Adrenal gland (tissue), 12 donors: ENCODE data around the gene SLC22A3. TPM values are rescaled to one million over a fixed set of nuclear protein-coding genes. Genes with fewer than 3 reads are reported as not detected.

Source experiments
- DNase-seq, 7 donors: peaks; one replicate each; pipeline ENCODE4 v3.0.0-alpha.2; 2019 to 2020
- H3K27ac ChIP-seq, 5 donors: fragments of 200-600 bp; sonication (generic) in 4 of 5; 1 replicate in 3 of 5; 2 replicates in 2 of 5; pipeline versions ENCODE4 v1.5.1 to v1.8.0; 2016 to 2020; ENCODE audit warnings: mild to moderate bottlenecking in 1 of 5
- H3K27me3 ChIP-seq: fragments of 200-600 bp; 2 replicates; pipeline ENCODE4 v1.8.0; 2021
- H3K36me3 ChIP-seq, 2 donors: fragments of 200-600 bp; replicated peaks in 1 of 2; 1 replicate in 1 of 2; 2 replicates in 1 of 2; pipeline versions ENCODE4 v1.5.1 to v1.8.0; 2018 to 2022
- H3K4me1 ChIP-seq, 2 donors: fragments of 200-600 bp; replicated peaks in 1 of 2; 1 replicate in 1 of 2; 2 replicates in 1 of 2; pipeline versions ENCODE4 v1.5.1 to v1.8.0; 2018 to 2021
- H3K4me3 ChIP-seq, 4 donors: fragments of 200-600 bp; sonication (generic) in 3 of 4; one replicate each; pipeline ENCODE4 v1.5.1; 2016 to 2018
- H3K9me3 ChIP-seq, 3 donors: fragments of 200-600 bp; sonication (generic) in 1 of 3; replicated peaks in 1 of 3; 1 replicate in 2 of 3; 2 replicates in 1 of 3; pipeline versions ENCODE4 v1.5.1 to v1.8.0; 2016 to 2021
- POLR2A ChIP-seq, 2 donors: fragments of 450-650 bp; IDR thresholded peaks; one replicate each; pipeline ENCODE4 v1.6.1; 2017; ENCODE audit warnings: antibody characterized with exemption in 2 of 2, mild to moderate bottlenecking in 2 of 2, moderate library complexity in 1 of 2
- WGBS, 4 donors: extraction: QIAGEN DNeasy Blood & Tissue Kit in 2 of 4; methylation state at CpG; one replicate each; pipeline versions ENCODE4 v1.1.5 to v1.1.7; 2013 to 2017; 5-methylcytosine and 5-hydroxymethylcytosine counted together
- intact Hi-C, 2 donors: fragments of 100-400 bp; cut with DNase I; formaldehyde crosslinking; loops; one replicate each; pipeline versions ENCODE4 v1.14.1 to v1.15.0; 2022 to 2023
- polyA plus RNA-seq, 3 donors: library from polyadenylated mRNA; stranded (reverse); fragments of 200-250 nt in 2 of 3; fragments of 350-450 nt in 1 of 3; fragmentation: Illumina TruSeq in 1 of 3; extraction: RNeasy Lipid Tissue Mini Kit (QIAGEN cat#74804) in 1 of 3; gene quantifications; one replicate each; pipeline ENCODE4 v1.2.3, GENCODE V29; 2013 to 2014
- total RNA-seq, 9 donors: library from RNA; depleted of rRNA in 4 of 9; stranded (reverse); fragments of >200 nt in 4 of 9; fragments of 120-200 nt in 1 of 9; fragmentation: NEBNext Ultra II Directional in 1 of 9; extraction: Animal tissue kit (Norgen Biotek cat#: 25700) in 1 of 9; gene quantifications; one replicate each; pipeline versions ENCODE4 v1.1.0 to v1.2.4, GENCODE V29; 2013 to 2023
- TF ChIP-seq, protein P1 (sequence below), 6 experiments: fragments of 450-650 bp in 4 of 6; fragments of 200-600 bp in 2 of 6; sonication (generic) in 1 of 6; IDR thresholded peaks; 1 replicate in 5 of 6; 2 replicates in 1 of 6; pipeline versions ENCODE4 v1.5.1 to v1.8.0; 2016 to 2021; ENCODE audit warnings: antibody characterized with exemption in 6 of 6, mild to moderate bottlenecking in 2 of 6, moderate library complexity in 1 of 6
- donor health status: healthy with polysubstance abuse.
- donor health status: Bipolar disorder and iron deficiency.
- donor health status: DM: yes; HTN: yes; CAD: no.
- donor health status: DM: no; HTN: no; CAD: no.
- donor health status: DM: no; HTN: no; CAD: no.
- donor health status: DM: yes; HTN: yes; CAD: no.

SLC22A3 gene
- total and polyA plus RNA-seq, 12 donors, result 7.2 to 51.9 (median 31.2) TPM

DNA sequence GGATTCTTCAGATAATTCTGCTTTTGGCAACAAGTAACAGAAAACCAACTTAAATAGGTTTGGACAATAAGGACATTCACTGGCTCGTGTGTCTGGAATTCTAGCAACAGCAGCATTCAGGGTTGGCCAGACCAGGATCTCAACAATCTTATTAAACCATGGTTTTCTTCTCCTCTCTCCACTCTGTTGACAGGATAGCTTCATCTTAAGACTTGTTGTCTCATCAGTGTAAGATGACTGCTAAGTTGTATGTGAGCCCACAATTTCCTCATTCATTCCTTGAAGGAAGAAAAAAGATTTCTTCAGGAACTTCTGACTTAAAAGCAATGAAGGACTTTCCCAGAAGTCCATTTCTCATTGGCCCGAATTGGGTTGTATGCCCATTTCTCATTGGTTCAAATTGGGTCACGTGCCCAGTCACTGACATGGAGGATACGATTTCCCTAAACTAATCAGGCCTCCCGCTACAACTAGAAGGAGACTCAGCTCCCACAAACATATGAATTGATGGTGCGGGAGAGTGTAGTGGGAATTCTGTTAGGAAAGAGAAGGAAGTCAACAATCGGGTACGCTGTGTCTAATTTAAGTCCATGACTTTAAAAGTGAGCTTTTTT lies 83.7 kb downstream of the SLC22A3 start:
- Histone ChIP-seq H3K4me3 (no peak overlapping the region), H3K27me3 (no peaks in the 10 kb centered on the region), H3K4me1 (peaks cover 25 to 37% of the 10 kb centered on the region in 2 donors), H3K9me3 (no peaks in the 10 kb centered on the region), H3K27ac (peak overlapping the region; percentile 50 to 79 (median 71)), H3K36me3 (no peaks in the 10 kb centered on the region)
- intact Hi-C loops, result no loop called here
- 75 to 86% (median 85%) methylated on average over 8 of the region's 8 CpGs for WGBS, 4 donors
- no peak for DNase-seq
- TF ChIP-seq, protein P1, sequence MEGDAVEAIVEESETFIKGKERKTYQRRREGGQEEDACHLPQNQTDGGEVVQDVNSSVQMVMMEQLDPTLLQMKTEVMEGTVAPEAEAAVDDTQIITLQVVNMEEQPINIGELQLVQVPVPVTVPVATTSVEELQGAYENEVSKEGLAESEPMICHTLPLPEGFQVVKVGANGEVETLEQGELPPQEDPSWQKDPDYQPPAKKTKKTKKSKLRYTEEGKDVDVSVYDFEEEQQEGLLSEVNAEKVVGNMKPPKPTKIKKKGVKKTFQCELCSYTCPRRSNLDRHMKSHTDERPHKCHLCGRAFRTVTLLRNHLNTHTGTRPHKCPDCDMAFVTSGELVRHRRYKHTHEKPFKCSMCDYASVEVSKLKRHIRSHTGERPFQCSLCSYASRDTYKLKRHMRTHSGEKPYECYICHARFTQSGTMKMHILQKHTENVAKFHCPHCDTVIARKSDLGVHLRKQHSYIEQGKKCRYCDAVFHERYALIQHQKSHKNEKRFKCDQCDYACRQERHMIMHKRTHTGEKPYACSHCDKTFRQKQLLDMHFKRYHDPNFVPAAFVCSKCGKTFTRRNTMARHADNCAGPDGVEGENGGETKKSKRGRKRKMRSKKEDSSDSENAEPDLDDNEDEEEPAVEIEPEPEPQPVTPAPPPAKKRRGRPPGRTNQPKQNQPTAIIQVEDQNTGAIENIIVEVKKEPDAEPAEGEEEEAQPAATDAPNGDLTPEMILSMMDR (IDR thresholded peaks at IDR 0.05), result no peak
- no peak for TF ChIP-seq POLR2A (IDR thresholded peaks at IDR 0.05)

DNA sequence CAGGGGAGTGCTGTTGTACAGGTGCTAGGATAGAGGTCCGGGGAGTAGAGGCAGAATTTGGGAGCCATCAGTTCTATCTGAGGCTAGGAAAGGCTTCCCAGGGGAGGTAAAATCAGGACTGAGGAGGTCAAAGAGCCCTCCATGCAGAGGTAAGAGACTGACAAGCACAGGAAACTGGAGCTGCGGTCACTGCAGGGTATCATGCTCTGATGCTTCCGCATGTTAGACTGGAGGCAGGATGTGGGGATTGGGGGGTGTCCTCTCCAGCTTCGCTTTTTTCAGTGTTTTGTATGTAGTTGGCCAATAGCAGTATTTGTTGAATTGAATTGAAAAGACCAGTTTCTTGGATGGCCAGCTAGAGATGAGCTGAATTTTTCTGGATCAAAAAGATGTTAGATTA lies 87.8 kb downstream of the SLC22A3 start:
- no peaks in the 10 kb centered on the region for H3K36me3 ChIP-seq
- intact Hi-C loops, result no loop called here
- peaks cover 2 to 8% of the 10 kb centered on the region in 2 donors for H3K4me1 ChIP-seq
- H3K9me3 ChIP-seq, result no peaks in the 10 kb centered on the region
- no peaks in the 10 kb centered on the region for H3K27me3 ChIP-seq
- no peak overlapping the region for H3K4me3 ChIP-seq
- no peak for DNase-seq
- TF ChIP-seq, protein P1 (IDR thresholded peaks at IDR 0.05), result no peak
- TF ChIP-seq POLR2A (IDR thresholded peaks at IDR 0.05), result no peak
- 72 to 91% (median 83%) methylated on average over 4 of the region's 4 CpGs for WGBS, 4 donors
- no peak overlapping the region for H3K27ac ChIP-seq

DNA sequence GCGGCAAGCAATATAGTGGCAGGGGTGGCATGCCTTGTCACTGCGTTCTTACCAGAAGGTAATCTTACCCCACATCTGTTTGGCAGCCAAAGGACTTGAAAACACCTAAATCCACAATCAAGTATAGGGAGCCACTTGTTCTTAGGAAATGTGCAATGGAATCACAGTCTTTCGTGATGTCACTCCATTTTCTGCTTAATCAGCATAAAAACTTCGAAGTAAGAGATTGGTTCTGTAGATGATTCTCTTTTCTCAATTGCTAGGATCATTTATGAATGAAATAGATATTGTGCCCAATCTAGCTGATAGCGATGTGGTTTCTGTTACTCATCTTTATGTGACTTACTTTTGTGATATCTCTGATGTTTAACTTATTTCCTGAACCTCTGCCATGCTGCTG lies 89.0 kb downstream of the SLC22A3 start:
- 86 to 94% (median 92%) methylated on average over 5 of the region's 5 CpGs for WGBS, 4 donors
- Histone ChIP-seq H3K4me1 (no peaks in the 10 kb centered on the region), H3K4me3 (no peak overlapping the region), H3K27me3 (no peaks in the 10 kb centered on the region), H3K27ac (no peak overlapping the region), H3K36me3 (no peaks in the 10 kb centered on the region), H3K9me3 (no peaks in the 10 kb centered on the region)
- TF ChIP-seq, protein P1 (IDR thresholded peaks at IDR 0.05), result no peak
- TF ChIP-seq POLR2A (IDR thresholded peaks at IDR 0.05), result no peak
- DNase-seq, result no peak
- intact Hi-C loops, result no loop called here

DNA sequence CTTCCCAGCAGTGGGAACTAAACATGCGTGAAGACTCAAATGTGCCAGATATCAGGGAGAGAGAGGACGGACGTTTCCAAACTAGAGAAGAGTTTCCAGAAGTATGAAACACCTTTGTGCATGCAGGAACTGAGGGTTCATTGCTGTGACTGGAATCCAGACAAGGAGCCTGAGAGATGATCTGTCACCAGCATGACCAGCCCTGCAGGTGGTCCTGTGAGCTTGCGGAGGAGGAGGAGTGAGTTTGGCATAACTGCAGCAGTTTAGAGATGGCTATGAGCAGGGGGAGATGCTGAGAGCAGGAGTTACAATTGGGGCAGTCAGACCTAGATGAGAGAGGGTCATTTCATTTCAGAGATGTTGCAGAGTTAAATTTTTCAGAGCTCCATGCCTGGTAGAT lies 89.6 kb downstream of the SLC22A3 start:
- Histone ChIP-seq H3K4me1 (no peaks in the 10 kb centered on the region), H3K4me3 (no peak overlapping the region), H3K27ac (no peak overlapping the region), H3K27me3 (no peaks in the 10 kb centered on the region), H3K9me3 (no peaks in the 10 kb centered on the region), H3K36me3 (no peaks in the 10 kb centered on the region)
- intact Hi-C loops, result no loop called here
- DNase-seq, result no peak
- TF ChIP-seq, protein P1 (IDR thresholded peaks at IDR 0.05), result no peak
- 76 to 90% (median 89%) methylated on average over 4 of the region's 4 CpGs for WGBS, 4 donors
